HepG2 (cell line): ENCODE data around the gene ABT1. TPM values are rescaled to one million over a fixed set of nuclear protein-coding genes. Genes with fewer than 3 reads are reported as not detected.

Experiments used
- AHR ChIP-seq: IDR thresholded peaks from 2 replicates; pipeline ENCODE4 v1.6.1; 2018; ENCODE audit warnings: missing genetic modification reagents, missing compliant biosample characterization
- GLI4 ChIP-seq: sonication (generic); formaldehyde crosslinking; IDR thresholded peaks from 2 replicates; pipeline ENCODE4 v1.5.1; 2020; ENCODE audit warnings: missing genetic modification reagents, mild to moderate bottlenecking, moderate library complexity, borderline replicate concordance
- HNRNPUL1 ChIP-seq: fragments of 200-400 bp; formaldehyde crosslinking; IDR thresholded peaks from 2 replicates; pipeline ENCODE4 v1.6.1; 2017; ENCODE audit warnings: low read depth, mild to moderate bottlenecking, low read length, moderate library complexity
- HOMEZ ChIP-seq: IDR thresholded peaks from 2 replicates; pipeline ENCODE4 v1.6.1; 2016; ENCODE audit warnings: low read depth
- HOXA5 ChIP-seq: sonication (generic); formaldehyde crosslinking; IDR thresholded peaks from 2 replicates; pipeline ENCODE4 v1.4.0; 2020; ENCODE audit warnings: missing genetic modification reagents
- IRF2 ChIP-seq: IDR thresholded peaks from 2 replicates; pipeline ENCODE4 v1.6.1; 2018; ENCODE audit warnings: missing genetic modification reagents, missing compliant biosample characterization
- KMT2B ChIP-seq: IDR thresholded peaks from 2 replicates; pipeline ENCODE4 v1.6.1; 2016; ENCODE audit warnings: missing genetic modification reagents, missing compliant biosample characterization
- MEF2D ChIP-seq: sonication (generic); formaldehyde crosslinking; IDR thresholded peaks from 2 replicates; pipeline ENCODE4 v1.5.1; 2020; ENCODE audit warnings: mild to moderate bottlenecking, missing genetic modification reagents
- NBN ChIP-seq: fragments of 450-650 bp; conservative IDR thresholded peaks from 2 replicates; pipeline ENCODE4 v1.6.1; 2017
- NKX3-1 ChIP-seq: sonication (generic); formaldehyde crosslinking; IDR thresholded peaks from 2 replicates; pipeline ENCODE4 v1.5.0; 2020; ENCODE audit warnings: missing genetic modification reagents
- PRDM15 ChIP-seq: sonication (generic); formaldehyde crosslinking; IDR thresholded peaks from 2 replicates; pipeline ENCODE4 v1.4.0; 2020; ENCODE audit warnings: missing genetic modification reagents
- RBM22 ChIP-seq: fragments of 200-400 bp; formaldehyde crosslinking; optimal IDR thresholded peaks from 2 replicates; pipeline ENCODE3; 2017; ENCODE audit warnings: mild to moderate bottlenecking, low read length, moderate library complexity
- SAP130 ChIP-seq: IDR thresholded peaks from 2 replicates; pipeline ENCODE4 v1.6.1; 2016; ENCODE audit warnings: low read depth
- SYNCRIP ChIP-seq: fragments of 200-400 bp; formaldehyde crosslinking; IDR thresholded peaks from 2 replicates; pipeline ENCODE4 v1.6.1; 2018; ENCODE audit warnings: mild to moderate bottlenecking, low read depth, low read length; ENCODE audit not compliant: insufficient read depth
- ZBTB7B ChIP-seq: sonication (generic); formaldehyde crosslinking; IDR thresholded peaks from 2 replicates; pipeline ENCODE4 v1.4.0; 2020; ENCODE audit warnings: missing genetic modification reagents
- ZFX ChIP-seq: sonication (generic); formaldehyde crosslinking; IDR thresholded peaks from 2 replicates; pipeline ENCODE4 v1.4.0; 2020; ENCODE audit warnings: mild to moderate bottlenecking, low read depth, missing genetic modification reagents, moderate library complexity
- ZIK1 ChIP-seq: sonication (generic); formaldehyde crosslinking; IDR thresholded peaks from 2 replicates; pipeline ENCODE4 v1.5.0; 2020; ENCODE audit warnings: mild to moderate bottlenecking, low read depth, missing genetic modification reagents, borderline replicate concordance
- ZMAT5 ChIP-seq: sonication (generic); formaldehyde crosslinking; IDR thresholded peaks from 2 replicates; pipeline ENCODE4 v1.5.0; 2020; ENCODE audit warnings: mild to moderate bottlenecking, low read depth, missing genetic modification reagents, borderline replicate concordance
- ZNF33A ChIP-seq: sonication (generic); formaldehyde crosslinking; IDR thresholded peaks from 2 replicates; pipeline ENCODE4 v1.5.1; 2020; ENCODE audit warnings: missing genetic modification reagents, mild to moderate bottlenecking, moderate library complexity, borderline replicate concordance
- ZNF354B ChIP-seq: sonication (generic); formaldehyde crosslinking; IDR thresholded peaks from 2 replicates; pipeline ENCODE4 v1.8.0; 2022; ENCODE audit warnings: mild to moderate bottlenecking, missing genetic modification reagents
- ZNF543 ChIP-seq: sonication (generic); formaldehyde crosslinking; IDR thresholded peaks from 2 replicates; pipeline ENCODE4 v1.4.0; 2020; ENCODE audit warnings: mild to moderate bottlenecking, missing genetic modification reagents
- ZNF580 ChIP-seq: IDR thresholded peaks from 2 replicates; pipeline ENCODE4 v1.6.1; 2016; ENCODE audit warnings: low read depth, borderline replicate concordance
- ZNF768 ChIP-seq: sonication (generic); formaldehyde crosslinking; IDR thresholded peaks from 2 replicates; pipeline ENCODE4 v1.4.0; 2020; ENCODE audit warnings: missing genetic modification reagents
- ZNF773 ChIP-seq: sonication (generic); formaldehyde crosslinking; IDR thresholded peaks from 2 replicates; pipeline ENCODE4 v1.4.0; 2020; ENCODE audit warnings: missing genetic modification reagents, borderline replicate concordance
- ZNF792 ChIP-seq: IDR thresholded peaks from 2 replicates; pipeline ENCODE4 v1.6.1; 2016
- polyA plus RNA-seq, 8 experiments: library from polyadenylated mRNA; depleted of rRNA in 3 of 8; stranded (reverse) in 7 of 8; unstranded in 1 of 8; fragments of >200 nt; fragmentation: Illumina TruSeq in 4 of 8; extraction: Trizol in 4 of 8; gene quantifications; 2 replicates each; pipeline versions ENCODE4 v1.2.1 to v1.2.3, GENCODE V29; 2011 to 2016; ENCODE audit warnings: low read depth in 4 of 8, missing spikeins in 1 of 8, mixed read lengths in 1 of 8; ENCODE audit not compliant: insufficient read depth in 1 of 8
- total RNA-seq, 5 experiments: library from RNA; depleted of rRNA; stranded (reverse); fragments of >200 nt; fragmentation: Illumina TruSeq; extraction: Trizol; gene quantifications; 2 replicates each; pipeline ENCODE4 v1.2.3, GENCODE V29; 2016; ENCODE audit warnings: low read depth in 1 of 5

ABT1 gene
- total and polyA plus RNA-seq, 2 of the 13 experiments (the other 11 are each of a cell fraction or from before 2014, with no cell fraction given), result 38.4 TPM

- TF ChIP-seq NKX3-1 (CRISPR knock-in tag) (peak; percentile 44; the same call in 1 of the 2 replicates), GLI4 (CRISPR knock-in tag) (no peak), IRF2 (CRISPR knock-in tag) (peak; percentile 100), NBN (no peak), RBM22 (no peak), ZNF792 (CRISPR knock-in tag) (peak; percentile 94), AHR (CRISPR knock-in tag) (peak; percentile 98; the same call in 1 of the 2 replicates), HOMEZ (peak; percentile 97), ZNF354B (CRISPR knock-in tag) (no peak), MEF2D (CRISPR knock-in tag) (peak; percentile 96), ZFX (peak; percentile 100), ZNF773 (no peak), ZNF33A (CRISPR knock-in tag) (peak; percentile 81; the same call in 1 of the 2 replicates), SYNCRIP (no peak), ZNF768 (CRISPR knock-in tag) (peak; percentile 77; the same call in 1 of the 2 replicates), ZIK1 (CRISPR knock-in tag) (peak; percentile 91), ZMAT5 (CRISPR knock-in tag) (no peak), PRDM15 (CRISPR knock-in tag) (no peak), ZNF543 (CRISPR knock-in tag) (peak; percentile 79), ZNF580 (CRISPR knock-in tag) (peak; percentile 99), HNRNPUL1 (no peak), KMT2B (CRISPR knock-in tag) (peak; percentile 99), ZBTB7B (CRISPR knock-in tag) (peak; percentile 85), SAP130 (CRISPR knock-in tag) (peak; percentile 100), HOXA5 (CRISPR knock-in tag) (no peak; the same call in 1 of the 2 replicates)
These were observed at the start of gene ABT1 (continued) for GRCh38 chr6:26596579-26597388.
